H9 (cell line): ENCODE measurements around the gene LRMDA. TPM values are rescaled to one million over a fixed set of nuclear protein-coding genes. Genes with fewer than 3 reads are reported as not detected.
"Not testable (repeated sequence)": the region's sequence is repeated elsewhere in the genome, so short reads cannot be mapped to it uniquely, and the experiment has no call there.

Experiments used
- DNase-seq: peaks from one replicate; pipeline ENCODE4 v3.0.0-alpha.2; 2017
- H2AFZ ChIP-seq: one replicate; pipeline ENCODE4 v1.6.1; 2013; ENCODE audit warnings: mild to moderate bottlenecking, low read length, control low read depth, moderate library complexity
- H2AK5ac ChIP-seq: 2 replicates; pipeline ENCODE4 v1.6.1; 2013; ENCODE audit warnings: low read length, control low read depth, mixed read lengths; ENCODE audit not compliant: insufficient read length
- H2BK120ac ChIP-seq: one replicate; pipeline ENCODE4 v1.6.1; 2013; ENCODE audit warnings: low read depth, mild to moderate bottlenecking, low read length, control low read depth, inconsistent platforms; ENCODE audit not compliant: poor library complexity, severe bottlenecking
- H2BK12ac ChIP-seq: 2 replicates; pipeline ENCODE4 v1.6.1; 2013; ENCODE audit warnings: low read length, control low read depth, mixed read lengths, low read depth; ENCODE audit not compliant: insufficient read length
- H2BK15ac ChIP-seq: 2 replicates; pipeline ENCODE4 v1.6.1; 2013; ENCODE audit warnings: low read depth, low read length, control low read depth
- H2BK20ac ChIP-seq: one replicate; pipeline ENCODE4 v1.6.1; 2013; ENCODE audit warnings: low read depth, mild to moderate bottlenecking, low read length, control low read depth, inconsistent platforms; ENCODE audit not compliant: poor library complexity, severe bottlenecking
- H2BK5ac ChIP-seq: 2 replicates; pipeline ENCODE4 v1.6.1; 2013; ENCODE audit warnings: low read length, control low read depth, mixed read lengths; ENCODE audit not compliant: insufficient read length
- H3K14ac ChIP-seq: 2 replicates; pipeline ENCODE4 v1.6.1; 2013; ENCODE audit warnings: low read length, control low read depth; ENCODE audit not compliant: insufficient read depth
- H3K18ac ChIP-seq: 2 replicates; pipeline ENCODE4 v1.6.1; 2013; ENCODE audit warnings: low read depth, mild to moderate bottlenecking, mixed read lengths, low read length, control low read depth; ENCODE audit not compliant: insufficient read length
- H3K23ac ChIP-seq: 2 replicates; pipeline ENCODE4 v1.6.1; 2013; ENCODE audit warnings: low read length, control low read depth, mixed read lengths, low read depth; ENCODE audit not compliant: insufficient read length
- H3K23me2 ChIP-seq: 2 replicates; pipeline ENCODE4 v1.6.1; 2013; ENCODE audit warnings: low read depth, mild to moderate bottlenecking, mixed read lengths, low read length, control low read depth; ENCODE audit not compliant: insufficient read length, poor library complexity, severe bottlenecking
- H3K27ac ChIP-seq: 2 replicates; pipeline ENCODE4 v1.5.1; 2013; ENCODE audit warnings: low read length, control low read depth, mixed read lengths, low read depth; ENCODE audit not compliant: insufficient read length
- H3K27me3 ChIP-seq: 2 replicates; pipeline ENCODE4 v1.6.1; 2013; ENCODE audit warnings: low read length, control low read depth, inconsistent platforms; ENCODE audit not compliant: insufficient read depth
- H3K4ac ChIP-seq: 2 replicates; pipeline ENCODE4 v1.6.1; 2013; ENCODE audit warnings: low read depth, mild to moderate bottlenecking, control low read depth, inconsistent platforms, low read length, moderate library complexity
- H3K4me1 ChIP-seq: 2 replicates; pipeline ENCODE4 v1.6.1; 2013; ENCODE audit warnings: low read length, control low read depth, inconsistent platforms; ENCODE audit not compliant: insufficient read depth
- H3K4me2 ChIP-seq: 2 replicates; pipeline ENCODE4 v1.6.1; 2013; ENCODE audit warnings: low read length, control low read depth, mixed read lengths; ENCODE audit not compliant: insufficient read length, insufficient read depth
- H3K56ac ChIP-seq: 2 replicates; pipeline ENCODE4 v1.6.1; 2013; ENCODE audit warnings: low read depth, mild to moderate bottlenecking, mixed read lengths, low read length, control low read depth; ENCODE audit not compliant: insufficient read length
- H3K79me1 ChIP-seq: 2 replicates; pipeline ENCODE4 v1.6.1; 2013; ENCODE audit warnings: low read depth, mild to moderate bottlenecking, moderate library complexity, low read length, control low read depth, inconsistent platforms; ENCODE audit not compliant: insufficient read depth, poor library complexity, severe bottlenecking
- H3K79me2 ChIP-seq: 2 replicates; pipeline ENCODE4 v1.6.1; 2013; ENCODE audit warnings: low read length, control low read depth, inconsistent platforms; ENCODE audit not compliant: insufficient read depth
- H3K9ac ChIP-seq: 2 replicates; pipeline ENCODE4 v1.6.1; 2013; ENCODE audit warnings: low read length, control low read depth, mixed read lengths; ENCODE audit not compliant: insufficient read length; ENCODE audit errors: extremely low read depth
- H3K9me3 ChIP-seq: one replicate; pipeline ENCODE4 v1.6.1; 2013; ENCODE audit warnings: low read depth, low read length, inconsistent platforms; ENCODE audit not compliant: control insufficient read depth
- H3T11ph ChIP-seq: one replicate; pipeline ENCODE4 v1.6.1; 2013; ENCODE audit warnings: mild to moderate bottlenecking, low read length, control low read depth, inconsistent platforms
- H4K20me1 ChIP-seq: one replicate; pipeline ENCODE4 v1.6.1; 2013; ENCODE audit not compliant: control insufficient read depth, insufficient read length, insufficient read depth
- H4K5ac ChIP-seq: 2 replicates; pipeline ENCODE4 v1.6.1; 2013; ENCODE audit warnings: low read depth, mild to moderate bottlenecking, mixed read lengths, low read length, control low read depth; ENCODE audit not compliant: insufficient read length
- H4K8ac ChIP-seq: replicated peaks from 2 replicates; pipeline ENCODE4 v1.6.1; 2013; ENCODE audit warnings: low read length, control low read depth, mixed read lengths, low read depth; ENCODE audit not compliant: insufficient read length
- H4K91ac ChIP-seq: 2 replicates; pipeline ENCODE4 v1.6.1; 2013; ENCODE audit warnings: low read depth, mild to moderate bottlenecking, moderate library complexity, mixed read lengths, low read length, control low read depth; ENCODE audit not compliant: insufficient read length
- H3K27ac Mint-ChIP-seq, 3 experiments: 2 replicates in 2 of 3; 3 replicates in 1 of 3; pipeline ENCODE4 v1.8.0; 2020 to 2021; ENCODE audit warnings: mixed read lengths in 3 of 3, mild to moderate bottlenecking in 1 of 3, moderate library complexity in 1 of 3
- H3K27me3 Mint-ChIP-seq: 2 replicates; pipeline ENCODE4 v1.8.0; 2021; ENCODE audit warnings: low read depth, mild to moderate bottlenecking, moderate library complexity, mixed read lengths
- H3K36me3 Mint-ChIP-seq, 3 experiments: 2 replicates in 2 of 3; 3 replicates in 1 of 3; pipeline ENCODE4 v1.8.0; 2020 to 2021; ENCODE audit warnings: low read depth in 3 of 3, mixed read lengths in 3 of 3; ENCODE audit not compliant: insufficient read depth in 1 of 3
- H3K4me1 Mint-ChIP-seq, 2 experiments: 2 replicates each; pipeline ENCODE4 v1.8.0; 2020; ENCODE audit warnings: mixed read lengths in 2 of 2
- H3K4me3 Mint-ChIP-seq, 2 experiments: 2 replicates in 1 of 2; 3 replicates in 1 of 2; pipeline ENCODE4 v1.8.0; 2020 to 2021; ENCODE audit warnings: mild to moderate bottlenecking in 2 of 2, mixed read lengths in 2 of 2, moderate library complexity in 1 of 2
- H3K9me3 Mint-ChIP-seq, 2 experiments: 2 replicates in 1 of 2; 3 replicates in 1 of 2; pipeline ENCODE4 v1.8.0; 2020; ENCODE audit warnings: mild to moderate bottlenecking in 2 of 2, mixed read lengths in 2 of 2, moderate library complexity in 1 of 2
- WGBS: extraction: QIAGEN DNeasy Blood & Tissue Kit; methylation state at CpG from one replicate; pipeline ENCODE4 v1.1.7; 2013; ENCODE audit warnings: missing lambda C conversion rate, low lambda C conversion rate, mixed read lengths; ENCODE audit not compliant: insufficient read length; ENCODE audit errors: extremely low coverage; 5-methylcytosine and 5-hydroxymethylcytosine counted together
- total RNA-seq: library from RNA; stranded (reverse); gene quantifications from 2 replicates; pipeline ENCODE4 v1.2.1, GENCODE V29; 2021

LRMDA gene
- total RNA-seq, 1 experiment from 2014 or later = 1.8 TPM

GRCh38 chr10:75519213-75519612 lies 87.8 kb downstream of the LRMDA start:
- WGBS = no CpG with 5 or more reads among the region's 1 CpG
- H4K5ac ChIP-seq, H2AFZ ChIP-seq, H3K9ac ChIP-seq, H3K9me3 ChIP-seq, H3K4me3 Mint-ChIP-seq, H2BK20ac ChIP-seq, H3K27me3 ChIP-seq, H4K91ac ChIP-seq, H3K79me1 ChIP-seq, H2AK5ac ChIP-seq, H2BK15ac ChIP-seq, H3K4me1 Mint-ChIP-seq, H3K14ac ChIP-seq, H2BK5ac ChIP-seq, H3K79me2 ChIP-seq, H3T11ph ChIP-seq, H3K4me2 ChIP-seq, H3K36me3 Mint-ChIP-seq, H3K4me1 ChIP-seq, H4K8ac ChIP-seq, H3K56ac ChIP-seq, H4K20me1 ChIP-seq, DNase-seq, H3K27ac ChIP-seq, H3K4ac ChIP-seq, H3K23ac ChIP-seq, H3K27ac Mint-ChIP-seq, H3K18ac ChIP-seq, H2BK120ac ChIP-seq, H3K23me2 ChIP-seq, H2BK12ac ChIP-seq: not testable (repeated sequence)
- H3K27me3 Mint-ChIP-seq = peaks cover 80% of the 10 kb centered on the region
- H3K9me3 Mint-ChIP-seq = peaks cover 6 to 14% of the 10 kb centered on the region in 2 experiments; a peak in 4 of 5 replicates

DNA sequence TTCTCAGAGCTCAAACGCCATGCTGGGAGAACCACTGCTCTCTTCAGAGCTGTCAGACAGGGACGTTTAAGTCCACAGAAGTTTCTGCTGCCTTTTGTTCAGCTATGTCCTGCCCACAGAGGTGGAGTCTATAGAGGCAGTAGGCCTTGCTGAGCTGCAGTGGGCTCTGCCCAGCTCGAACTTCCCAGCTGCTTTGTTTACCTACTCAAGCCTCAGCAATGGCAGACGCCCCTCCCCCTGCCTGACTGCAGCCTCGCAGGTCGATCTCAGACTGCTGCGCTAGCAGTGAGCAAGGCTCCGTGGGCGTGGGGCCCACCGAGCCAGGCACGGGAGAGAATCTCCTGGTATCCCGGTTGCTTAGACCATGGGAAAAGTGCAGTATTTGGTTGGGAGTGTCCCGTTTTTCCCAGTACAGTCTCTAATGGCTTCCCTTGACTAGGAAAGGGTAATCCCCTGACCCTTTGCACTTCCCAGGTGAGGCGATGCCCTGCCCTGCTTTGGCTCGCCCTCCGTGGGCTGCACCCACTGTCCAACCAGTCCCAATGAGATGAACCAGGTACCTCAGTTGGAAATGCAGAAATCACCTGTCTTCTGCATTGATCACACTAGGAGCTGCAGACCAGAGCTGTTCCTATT lies 89.9 kb downstream of the LRMDA start:
- not testable (repeated sequence) for H3K36me3 Mint-ChIP-seq, H3K23me2 ChIP-seq, H2AFZ ChIP-seq, H3K56ac ChIP-seq, H3K79me1 ChIP-seq, H3K9me3 Mint-ChIP-seq, H3K9ac ChIP-seq, H4K5ac ChIP-seq, H4K20me1 ChIP-seq, H2BK5ac ChIP-seq, H3K27ac ChIP-seq, H2BK120ac ChIP-seq, H3K14ac ChIP-seq, H3K27ac Mint-ChIP-seq, H2BK12ac ChIP-seq, H2BK15ac ChIP-seq, H2BK20ac ChIP-seq, H4K91ac ChIP-seq, H3K4me1 ChIP-seq, H2AK5ac ChIP-seq, H4K8ac ChIP-seq, H3T11ph ChIP-seq, H3K4ac ChIP-seq, H3K27me3 ChIP-seq, H3K18ac ChIP-seq, H3K4me2 ChIP-seq, H3K4me1 Mint-ChIP-seq, H3K23ac ChIP-seq, H3K9me3 ChIP-seq, H3K79me2 ChIP-seq
- Mint-ChIP-seq H3K27me3 (peaks cover 73% of the 10 kb centered on the region), H3K4me3 (peak overlapping the region; percentile 50 to 59; a peak in 3 of 5 replicates)
- WGBS = no CpG with 5 or more reads among the region's 16 CpGs
- DNase-seq = peak; percentile 65
